Upper lobe of left lung (tissue), 6 donors: ENCODE data around the gene BEST1. TPM values are rescaled to one million over a fixed set of nuclear protein-coding genes. Genes with fewer than 3 reads are reported as not detected.

Experiments used
- ATAC-seq, 2 donors: fragments of 200-7000 bp; cut with Tn5 transposase; one replicate each; pipeline ENCODE4 v1.9.1; 2022; ENCODE audit warnings: mild to moderate bottlenecking in 2 of 2, moderate library complexity in 2 of 2; ENCODE audit not compliant: low FRiP score in 2 of 2
- DNase-seq, 2 donors: peaks; one replicate each; pipeline ENCODE4 v3.0.0-alpha.2; 2019 to 2020
- H3K27ac ChIP-seq, 4 donors: fragments of 200-600 bp; sonication (generic); one replicate each; pipeline ENCODE4 v1.5.1; 2016 to 2019
- H3K27me3 ChIP-seq, 4 donors: fragments of 200-600 bp; sonication (generic); one replicate each; pipeline ENCODE4 v1.5.1; 2017 to 2019
- H3K36me3 ChIP-seq, 4 donors: fragments of 200-600 bp; sonication (generic); one replicate each; pipeline ENCODE4 v1.5.1; 2016 to 2019
- H3K4me1 ChIP-seq, 4 donors: fragments of 200-600 bp; sonication (generic); one replicate each; pipeline ENCODE4 v1.5.1; 2018 to 2019
- H3K4me3 ChIP-seq, 4 donors: fragments of 200-600 bp; sonication (generic); one replicate each; pipeline ENCODE4 v1.5.1; 2017 to 2019; ENCODE audit warnings: mild to moderate bottlenecking in 2 of 4, moderate library complexity in 1 of 4
- H3K9me3 ChIP-seq, 4 donors: fragments of 200-600 bp; sonication (generic); one replicate each; pipeline ENCODE4 v1.5.1; 2018 to 2019
- CTCF ChIP-seq, 6 experiments: fragments of 450-650 bp in 4 of 6; fragments of 200-600 bp in 2 of 6; sonication (generic) in 2 of 6; IDR thresholded peaks; one replicate each; pipeline ENCODE4 v1.5.1; 2016 to 2019; ENCODE audit warnings: antibody characterized with exemption in 6 of 6
- EP300 ChIP-seq, 4 donors: sonication (generic); formaldehyde crosslinking; IDR thresholded peaks; one replicate each; pipeline ENCODE4 v1.5.1; 2017; ENCODE audit warnings: antibody characterized with exemption in 4 of 4, control low read depth in 2 of 4
- POLR2A ChIP-seq, 4 donors: fragments of 450-650 bp; IDR thresholded peaks; one replicate each; pipeline ENCODE4 v1.5.1; 2016 to 2017; ENCODE audit warnings: antibody characterized with exemption in 4 of 4, mild to moderate bottlenecking in 2 of 4
- POLR2AphosphoS5 ChIP-seq, 2 donors: sonication (generic); formaldehyde crosslinking; IDR thresholded peaks; one replicate each; pipeline ENCODE4 v1.5.1; 2017; ENCODE audit warnings: antibody characterized with exemption in 2 of 2
- WGBS, 2 donors: methylation state at CpG; one replicate each; pipeline ENCODE4 v1.1.5; 2017 to 2018; 5-methylcytosine and 5-hydroxymethylcytosine counted together
- total RNA-seq, 6 donors: library from RNA; depleted of rRNA in 4 of 6; stranded (reverse); fragments of >200 nt in 4 of 6; gene quantifications; one replicate each; pipeline versions ENCODE4 v1.1.0 to v1.2.1, GENCODE V29; 2016 to 2021
- donor health status: DM: no; HTN: no; CAD: no; lungs with moderate emphysema.
- donor health status: DM: no; HTN: yes; CAD: no; lungs with severe emphysema.

The BEST1 gene
- total RNA-seq, 6 donors from 2014 or later: 6.5 to 18.9 (median 10.4) TPM

DNA sequence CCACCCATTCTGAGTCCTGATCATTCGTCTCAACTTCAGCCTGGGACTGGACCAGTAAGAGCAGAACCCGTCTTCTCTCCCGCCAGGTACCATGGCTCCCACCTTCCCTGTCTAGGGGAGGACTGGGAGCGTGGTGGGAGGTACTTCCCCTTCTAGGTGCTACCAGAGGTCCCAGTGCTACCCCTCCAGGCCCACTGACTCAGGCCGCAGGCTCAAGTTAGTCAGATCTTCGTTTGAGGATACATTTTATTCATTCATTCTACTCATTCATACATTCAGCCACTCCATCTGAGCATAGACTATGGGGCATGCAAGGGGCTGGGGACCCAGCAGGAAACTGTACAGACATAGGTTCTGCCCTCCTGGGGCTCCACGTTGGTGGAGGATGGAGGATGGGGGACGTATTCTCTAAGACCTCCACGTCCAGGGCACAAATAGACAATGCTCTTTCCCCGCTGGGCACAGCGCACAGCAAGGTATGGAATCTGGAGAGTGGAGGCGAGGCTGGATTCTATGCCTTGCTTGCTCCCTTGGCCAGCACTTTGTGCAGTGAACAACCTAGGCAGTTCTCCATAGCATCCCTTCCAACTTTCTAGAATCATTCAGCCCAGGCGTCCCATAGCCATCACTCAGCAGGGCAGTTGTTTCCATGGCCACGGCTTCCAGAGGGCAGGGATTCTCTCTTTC lies 31.8 kb upstream of the BEST1 start:
- no peak for DNase-seq
- peak overlapping the region in 1 of 4 donors; percentile 72 for H3K27ac ChIP-seq
- no peak for ATAC-seq
- peaks cover 0 to 8% (median 3%) of the 10 kb centered on the region in 4 donors for H3K27me3 ChIP-seq
- peaks cover 17 to 39% (median 24%) of the 10 kb centered on the region in 4 donors for H3K4me1 ChIP-seq
- TF ChIP-seq EP300 (IDR thresholded peaks at IDR 0.05) (no peak), CTCF (IDR thresholded peaks at IDR 0.05) (no peak), POLR2AphosphoS5 (IDR thresholded peaks at IDR 0.05) (no peak), POLR2A (IDR thresholded peaks at IDR 0.05) (no peak)
- no peaks in the 10 kb centered on the region for H3K9me3 ChIP-seq
- H3K4me3 ChIP-seq: no peak overlapping the region
- WGBS, 2 donors: 82 to 84% methylated on average over 14 of the region's 14 CpGs
- H3K36me3 ChIP-seq: no peaks in the 10 kb centered on the region

- H3K4me1 ChIP-seq: peaks cover 23 to 43% (median 28%) of the 10 kb centered on the region in 4 donors
- peaks cover 0 to 8% (median 3%) of the 10 kb centered on the region in 4 donors for H3K27me3 ChIP-seq
- H3K27ac ChIP-seq: peak overlapping the region in 1 of 4 donors; percentile 15
- no peak overlapping the region for H3K4me3 ChIP-seq
- WGBS, 2 donors: 68 to 76% methylated on average over 6 of the region's 6 CpGs
- H3K9me3 ChIP-seq: no peaks in the 10 kb centered on the region
- H3K36me3 ChIP-seq: no peaks in the 10 kb centered on the region
- ATAC-seq (no peak), DNase-seq (no peak)
- TF ChIP-seq EP300 (IDR thresholded peaks at IDR 0.05) (no peak), POLR2A (IDR thresholded peaks at IDR 0.05) (no peak), CTCF (IDR thresholded peaks at IDR 0.05) (no peak), POLR2AphosphoS5 (IDR thresholded peaks at IDR 0.05) (no peak)
Observed at GRCh38 chr11:61918938-61919704, 31.0 kb upstream of the BEST1 start.

DNA sequence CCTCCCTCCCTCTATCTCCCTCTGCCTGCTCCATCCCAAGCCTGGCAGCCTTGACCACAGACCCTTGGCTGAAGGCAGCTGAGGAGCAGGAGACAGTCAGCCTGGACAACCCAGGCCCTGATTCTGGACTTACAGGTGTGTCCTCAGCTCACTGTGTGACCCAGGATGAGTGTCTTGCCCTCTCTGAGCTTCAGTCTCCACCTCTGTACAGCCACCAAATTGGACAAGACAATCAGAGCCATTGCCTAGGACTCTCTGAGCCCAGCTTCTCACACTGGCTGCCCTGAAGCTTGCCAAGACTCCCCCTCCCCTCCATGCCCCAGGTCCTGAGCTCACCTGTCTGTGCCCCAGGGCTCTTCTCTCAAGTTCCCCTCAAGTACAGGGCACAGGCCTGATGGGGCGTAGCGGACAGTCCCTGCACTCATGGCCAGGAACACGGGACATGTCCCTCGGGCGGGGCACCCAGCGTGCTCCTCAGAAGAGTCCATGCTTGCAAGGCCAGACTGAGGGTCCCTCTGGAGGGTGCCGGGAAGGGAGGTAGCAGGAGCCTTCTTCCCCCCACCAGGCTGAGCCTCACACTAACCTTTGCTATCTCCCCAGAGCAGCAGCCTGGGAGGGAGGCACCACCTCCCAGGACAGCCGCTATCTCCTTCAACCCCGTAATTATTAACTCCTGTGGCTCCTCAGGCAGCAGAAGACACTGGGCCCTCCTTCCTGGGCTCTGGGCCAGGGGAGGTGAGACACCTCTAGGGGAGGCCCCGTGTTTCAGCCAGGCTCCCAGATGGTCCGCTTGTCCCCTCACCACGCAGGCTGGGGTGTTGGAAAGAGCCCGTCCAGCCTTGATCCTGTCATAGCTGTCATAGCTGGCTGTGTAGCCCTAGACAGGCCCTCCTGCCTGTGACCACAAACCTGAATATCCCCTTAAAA lies 30.2 kb upstream of the BEST1 start:
- 75 to 100% methylated on average over 2 to 13 of the region's 13 CpGs for WGBS, 2 donors
- TF ChIP-seq EP300 (IDR thresholded peaks at IDR 0.05): no peak
- TF ChIP-seq POLR2AphosphoS5 (IDR thresholded peaks at IDR 0.05): no peak
- DNase-seq (no peak), ATAC-seq (no peak)
- Histone ChIP-seq H3K27ac (peak overlapping the region in 1 of 4 donors; percentile 15), H3K9me3 (no peaks in the 10 kb centered on the region), H3K27me3 (peaks cover 0 to 8% (median 3%) of the 10 kb centered on the region in 4 donors), H3K4me1 (peaks cover 23 to 43% (median 29%) of the 10 kb centered on the region in 4 donors), H3K36me3 (no peaks in the 10 kb centered on the region), H3K4me3 (no peak overlapping the region)

- 80 to 84% methylated on average over 3 of the region's 3 CpGs for WGBS, 2 donors
Observed at GRCh38 chr11:61921446-61921845, 28.7 kb upstream of the BEST1 start.

More at GRCh38 chr11:61921446-61921845, 28.7 kb upstream of the BEST1 start:
- no peaks in the 10 kb centered on the region for H3K9me3 ChIP-seq
- TF ChIP-seq EP300 (IDR thresholded peaks at IDR 0.05) (no peak), POLR2A (IDR thresholded peaks at IDR 0.05) (no peak), CTCF (IDR thresholded peaks at IDR 0.05) (no peak), POLR2AphosphoS5 (IDR thresholded peaks at IDR 0.05) (no peak)
- peaks cover 23 to 41% (median 28%) of the 10 kb centered on the region in 4 donors for H3K4me1 ChIP-seq
- peaks cover 0 to 8% (median 3%) of the 10 kb centered on the region in 4 donors for H3K27me3 ChIP-seq
- H3K36me3 ChIP-seq: no peaks in the 10 kb centered on the region
- DNase-seq (no peak), ATAC-seq (no peak)
- no peak overlapping the region for H3K4me3 ChIP-seq
- H3K27ac ChIP-seq: no peak overlapping the region
